Raji (cell line): Measurements from ENCODE around the gene MYO1G.

Experiments used
- POLR2A ChIP-seq: IDR thresholded peaks from 2 replicates; pipeline ENCODE4 v1.6.1; 2011; ENCODE audit warnings: low read depth, low read length, control low read depth; ENCODE audit not compliant: insufficient read depth

Gene MYO1G

GRCh38 chr7:44986218-44987053 is 7.6 kb upstream of the MYO1G start:
- peak; percentile 100 for TF ChIP-seq POLR2A

DNA sequence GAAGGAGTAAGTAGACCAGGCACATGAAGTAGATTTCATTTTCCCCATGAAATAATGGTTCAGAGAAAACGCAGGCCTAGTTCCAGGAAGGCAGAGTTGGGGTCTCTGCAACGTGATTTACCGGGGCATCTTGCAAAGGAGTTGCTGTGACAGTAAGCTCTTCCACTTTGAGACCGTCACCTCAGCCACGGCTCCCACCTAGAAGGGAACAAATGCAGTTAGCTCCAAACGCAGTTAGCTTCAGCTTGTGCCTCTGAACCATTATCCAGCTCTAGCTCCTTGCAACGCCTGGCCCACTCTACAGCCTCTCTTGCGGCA is 7.0 kb upstream of the MYO1G start:
- TF ChIP-seq POLR2A, result no peak

- TF ChIP-seq POLR2A, result no peak
These were observed 6.3 kb upstream of the MYO1G start for GRCh38 chr7:44985033-44985695.

DNA sequence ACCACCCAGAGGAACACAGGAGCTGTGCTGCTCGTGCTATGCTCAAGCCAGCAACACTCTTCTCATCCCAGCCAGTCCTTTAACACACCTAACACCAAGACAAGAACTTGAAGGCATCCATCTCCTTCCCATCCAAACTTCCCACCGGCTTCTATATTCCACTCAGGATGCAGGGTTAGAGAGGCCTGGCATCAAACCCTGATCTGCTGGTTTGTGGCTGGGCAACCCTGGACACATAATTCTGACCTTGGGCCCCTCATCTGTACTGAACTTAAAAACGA is 5.6 kb upstream of the MYO1G start:
- no peak for TF ChIP-seq POLR2A

- no peak for TF ChIP-seq POLR2A
These were observed 5.1 kb upstream of the MYO1G start for GRCh38 chr7:44983742-44984477.

- TF ChIP-seq POLR2A, result no peak
These were observed 4.2 kb upstream of the MYO1G start for GRCh38 chr7:44982970-44983369.

GRCh38 chr7:44982535-44982923 is 3.7 kb upstream of the MYO1G start:
- TF ChIP-seq POLR2A, result no peak

DNA sequence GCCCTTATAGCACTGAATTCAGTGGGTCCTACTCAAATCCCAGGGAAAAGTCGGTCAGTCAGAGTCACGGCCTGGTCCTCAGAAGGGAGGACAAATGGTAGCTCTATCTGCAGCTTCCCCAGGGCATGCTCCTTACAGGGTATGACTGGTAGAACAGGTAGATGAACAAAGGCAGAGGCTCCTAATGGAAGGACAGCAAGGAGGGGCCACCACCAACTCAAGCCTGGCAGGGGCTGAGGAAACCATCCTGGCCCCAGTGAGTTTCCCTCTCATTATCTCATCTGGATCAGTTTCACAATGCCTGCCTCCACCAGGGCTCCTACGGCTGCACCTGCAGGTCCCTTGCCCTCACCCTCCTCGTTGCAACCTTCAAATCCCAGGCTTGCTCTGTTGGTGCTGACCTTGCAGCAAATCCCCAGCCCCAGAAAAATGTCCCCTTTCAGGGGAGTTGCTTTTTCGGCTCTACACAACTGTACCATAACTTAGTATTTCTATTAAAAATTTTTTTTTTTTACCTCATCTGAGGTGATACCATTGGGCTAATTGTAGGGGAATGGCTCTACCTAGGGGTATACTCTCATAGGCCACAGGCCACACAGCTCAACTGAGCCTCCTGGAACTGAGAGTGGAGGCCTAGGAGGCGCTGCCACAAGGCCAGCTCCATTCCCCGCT is 2.4 kb upstream of the MYO1G start:
- TF ChIP-seq POLR2A, result peak; percentile 50

DNA sequence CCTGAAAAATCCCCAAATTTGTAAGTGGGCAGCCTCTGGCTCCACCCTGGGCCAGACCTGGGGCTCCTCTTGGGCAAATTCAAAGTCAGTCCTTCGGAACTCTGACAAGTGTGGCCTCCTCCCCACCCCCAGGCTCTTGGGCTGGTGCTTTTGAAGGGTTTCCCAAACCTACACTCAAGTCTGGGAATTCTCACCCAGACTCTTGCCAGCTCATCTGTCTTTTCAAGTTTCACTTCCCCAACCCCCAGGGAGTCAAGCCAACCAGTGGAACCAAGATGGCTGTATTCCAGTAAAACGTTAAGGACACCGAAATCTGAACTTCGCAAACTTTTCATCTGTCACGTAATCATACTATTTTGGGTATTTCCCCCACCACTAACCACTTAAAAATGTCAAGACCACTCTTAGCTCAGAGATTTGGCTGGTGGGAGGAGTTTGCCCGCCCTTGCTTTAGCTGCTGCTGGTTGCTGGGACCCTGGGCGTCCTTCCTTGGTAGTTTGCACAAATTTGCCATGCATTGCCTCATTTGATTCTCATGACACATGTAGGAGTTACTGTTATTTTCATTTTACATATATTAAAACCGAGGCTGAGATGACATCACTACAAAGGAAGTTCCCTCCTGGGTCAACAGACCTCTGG is 1.7 kb upstream of the MYO1G start:
- TF ChIP-seq POLR2A, result no peak; the same call in 1 of the 2 replicates

GRCh38 chr7:44979481-44980392 is 922 bp upstream of the MYO1G start:
- no peak for TF ChIP-seq POLR2A

DNA sequence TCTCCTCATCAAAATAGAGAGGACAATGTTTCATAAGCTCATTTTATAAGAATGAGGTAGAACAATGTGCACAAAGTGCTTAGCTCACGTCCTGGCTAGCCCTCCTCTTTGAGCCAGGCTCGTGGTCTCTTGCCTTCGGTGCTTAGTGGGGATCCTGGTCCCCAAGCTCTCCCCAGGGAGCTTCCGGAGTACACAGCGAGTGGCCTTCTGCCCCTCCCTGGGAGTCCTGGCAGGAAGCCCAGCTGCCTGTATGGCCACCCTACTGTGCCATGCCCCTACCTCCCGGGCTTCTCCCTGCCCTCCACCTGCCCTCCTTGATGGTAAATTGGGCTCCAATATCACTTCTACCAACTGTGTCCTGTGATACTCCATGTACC is 868 bp downstream of the MYO1G start:
- TF ChIP-seq POLR2A, result no peak

GRCh38 chr7:44977304-44977958 is 1.4 kb downstream of the MYO1G start:
- TF ChIP-seq POLR2A, result no peak

- TF ChIP-seq POLR2A, result no peak
These were observed 2.0 kb downstream of the MYO1G start for GRCh38 chr7:44976746-44977196.

DNA sequence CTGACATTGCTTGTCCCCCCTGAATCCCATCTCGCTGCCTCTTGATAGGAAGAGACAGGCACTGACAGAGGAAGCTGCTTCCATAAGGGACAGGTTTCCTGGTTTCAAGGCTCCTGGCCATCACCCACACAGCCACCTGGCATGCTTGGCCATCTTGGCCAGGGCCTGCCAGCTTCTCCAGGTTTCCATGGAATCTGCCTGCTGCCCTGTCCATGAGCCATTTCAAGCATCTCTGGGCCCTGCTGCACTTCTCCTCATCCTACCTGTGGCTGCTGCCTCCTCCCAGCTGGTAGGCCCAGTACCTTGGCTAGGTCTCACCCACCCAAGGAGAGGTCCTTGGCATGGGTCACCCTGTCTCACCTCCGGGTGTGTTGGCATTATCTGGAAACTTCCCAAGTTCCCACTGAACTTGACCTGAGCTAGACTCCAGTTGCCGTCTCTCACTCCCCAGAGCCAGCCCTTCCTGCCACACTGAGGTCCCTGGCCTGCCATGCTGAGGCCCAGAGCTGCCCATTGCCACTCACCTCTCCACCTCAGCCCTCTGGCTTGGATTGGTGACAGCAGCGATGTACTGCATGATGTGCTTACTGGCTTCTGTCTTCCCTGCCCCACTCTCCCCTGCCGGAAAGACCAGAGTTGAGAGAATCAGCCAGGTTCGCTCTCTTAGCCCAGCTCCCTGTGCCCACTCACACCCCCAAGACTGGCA is 2.6 kb downstream of the MYO1G start:
- no peak for TF ChIP-seq POLR2A
